Urinary bladder (tissue), 4 donors: ENCODE measurements around the gene RPL31. TPM values are rescaled to one million over a fixed set of nuclear protein-coding genes. Genes with fewer than 3 reads are reported as not detected.
"Not testable (repeated sequence)": the region's sequence is repeated elsewhere in the genome, so short reads cannot be mapped to it uniquely, and the experiment has no call there.

Source experiments
- DNase-seq: peaks from one replicate; pipeline ENCODE4 v3.0.0-alpha.2; 2015; ENCODE audit errors: extremely low spot score
- H3K27ac ChIP-seq: one replicate; pipeline ENCODE4 v1.5.1; 2013; ENCODE audit warnings: low read depth, mild to moderate bottlenecking, moderate library complexity
- H3K36me3 ChIP-seq: one replicate; pipeline ENCODE4 v1.6.1; 2013; ENCODE audit warnings: mild to moderate bottlenecking, moderate library complexity; ENCODE audit not compliant: insufficient read depth
- H3K4me1 ChIP-seq: one replicate; pipeline ENCODE4 v1.6.1; 2013; ENCODE audit warnings: mild to moderate bottlenecking, moderate library complexity; ENCODE audit not compliant: insufficient read depth
- H3K4me3 ChIP-seq: one replicate; pipeline ENCODE4 v1.5.1; 2013; ENCODE audit warnings: low read depth, low read length
- whole genome bisulfite sequencing: extraction: QIAGEN DNeasy Blood & Tissue Kit; methylation state at CpG from one replicate; pipeline ENCODE4 v1.1.7; 2013; 5-methylcytosine and 5-hydroxymethylcytosine counted together
- polyA plus RNA-seq: library from polyadenylated mRNA; stranded (reverse); fragments of 200-250 nt; gene quantifications from one replicate; pipeline ENCODE4 v1.2.3, GENCODE V29; 2013
- total RNA-seq: library from RNA; depleted of rRNA; stranded (reverse); fragments of >200 nt; gene quantifications from one replicate; pipeline ENCODE4 v1.2.3, GENCODE V29; 2014
- donor health status: healthy with polysubstance abuse.
- donor health status: healthy.

The RPL31 gene
- total and polyA plus RNA-seq, 2 donors: 1,407 to 6,487 TPM

GRCh38 chr2:101037161-101037755, 35.2 kb downstream of the RPL31 start:
- 95% methylated on average over 19 of the region's 19 CpGs for WGBS
- H3K4me1 ChIP-seq: no peaks in the 10 kb centered on the region
- no peak overlapping the region for H3K27ac ChIP-seq
- H3K4me3 ChIP-seq: no peak overlapping the region
- H3K36me3 ChIP-seq: peaks cover 7% of the 10 kb centered on the region
- no peak for DNase-seq

DNA sequence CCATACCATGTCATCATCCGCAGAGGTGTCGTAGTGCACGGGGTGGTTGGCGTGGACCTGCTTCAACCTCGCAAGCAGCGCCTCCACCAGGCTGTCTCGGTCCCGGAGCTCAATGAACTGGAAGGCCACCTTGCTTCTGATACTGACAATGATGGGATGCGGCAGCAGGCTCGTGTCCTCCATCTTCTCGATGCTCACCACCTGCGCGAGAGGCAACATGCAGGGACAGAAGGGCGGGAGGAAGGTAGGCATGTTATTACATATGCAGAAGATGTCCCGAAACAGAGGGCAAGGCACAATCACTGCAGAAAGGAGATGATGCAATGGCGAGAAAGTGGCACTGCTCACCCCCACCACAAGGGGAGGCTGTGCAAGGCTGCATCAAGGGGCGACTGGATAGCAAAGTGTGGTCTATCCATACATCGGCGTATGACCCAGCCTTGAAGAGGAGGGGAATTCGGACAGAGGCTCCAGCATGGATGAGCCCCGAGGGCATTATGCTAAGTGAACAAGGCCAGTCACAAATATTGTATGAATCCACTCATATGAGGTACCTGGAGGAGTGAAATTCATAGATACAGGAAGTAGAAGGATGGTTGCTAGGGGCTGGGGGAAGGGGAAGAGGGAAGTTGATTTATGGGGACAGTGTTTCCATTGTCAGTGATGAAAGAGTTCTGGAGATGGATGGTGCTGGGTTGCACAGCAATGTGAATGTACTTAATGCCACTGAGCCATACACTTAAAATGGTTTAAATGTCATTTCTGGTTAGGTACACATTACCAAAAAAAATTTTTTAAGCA, 36.6 kb downstream of the RPL31 start:
- Histone ChIP-seq H3K4me1 (no peaks in the 10 kb centered on the region), H3K36me3 (peaks cover 3% of the 10 kb centered on the region), H3K4me3 (no peak overlapping the region), H3K27ac (no peak overlapping the region)
- WGBS: 91% methylated on average over 21 of the region's 21 CpGs
- no peak for DNase-seq

GRCh38 chr2:101040072-101040471, 38.0 kb downstream of the RPL31 start:
- Histone ChIP-seq H3K4me1 (no peaks in the 10 kb centered on the region), H3K36me3 (peaks cover 3% of the 10 kb centered on the region), H3K4me3 (no peak overlapping the region), H3K27ac (no peak overlapping the region)
- DNase-seq: no peak
- 93% methylated on average over 13 of the region's 13 CpGs for WGBS

GRCh38 chr2:101040761-101041160, 38.7 kb downstream of the RPL31 start:
- Histone ChIP-seq H3K27ac (no peak overlapping the region), H3K4me3 (no peak overlapping the region), H3K4me1 (no peaks in the 10 kb centered on the region), H3K36me3 (peaks cover 3% of the 10 kb centered on the region)
- 94% methylated on average over 6 of the region's 6 CpGs for WGBS
- no peak for DNase-seq

GRCh38 chr2:101041413-101041812, 39.3 kb downstream of the RPL31 start:
- DNase-seq: no peak
- H3K4me3 ChIP-seq: no peak overlapping the region
- 88% methylated on average over 4 of the region's 4 CpGs for WGBS

GRCh38 chr2:101045330-101045729, 43.2 kb downstream of the RPL31 start:
- 96% methylated on average over 10 of the region's 10 CpGs for WGBS

More at GRCh38 chr2:101041413-101041812, 39.3 kb downstream of the RPL31 start:
- H3K36me3 ChIP-seq: peaks cover 3% of the 10 kb centered on the region
- no peak overlapping the region for H3K27ac ChIP-seq
- no peaks in the 10 kb centered on the region for H3K4me1 ChIP-seq

GRCh38 chr2:101047075-101047766, 45.1 kb downstream of the RPL31 start:
- H3K27ac ChIP-seq: no peak overlapping the region
- WGBS: 84% methylated on average over 12 of the region's 12 CpGs
- no peaks in the 10 kb centered on the region for H3K4me1 ChIP-seq
- H3K36me3 ChIP-seq: no peaks in the 10 kb centered on the region
- no peak overlapping the region for H3K4me3 ChIP-seq
- no peak for DNase-seq

More at GRCh38 chr2:101045330-101045729, 43.2 kb downstream of the RPL31 start:
- no peak for DNase-seq
- Histone ChIP-seq H3K4me3 (no peak overlapping the region), H3K4me1 (no peaks in the 10 kb centered on the region), H3K27ac (no peak overlapping the region), H3K36me3 (no peaks in the 10 kb centered on the region)

DNA sequence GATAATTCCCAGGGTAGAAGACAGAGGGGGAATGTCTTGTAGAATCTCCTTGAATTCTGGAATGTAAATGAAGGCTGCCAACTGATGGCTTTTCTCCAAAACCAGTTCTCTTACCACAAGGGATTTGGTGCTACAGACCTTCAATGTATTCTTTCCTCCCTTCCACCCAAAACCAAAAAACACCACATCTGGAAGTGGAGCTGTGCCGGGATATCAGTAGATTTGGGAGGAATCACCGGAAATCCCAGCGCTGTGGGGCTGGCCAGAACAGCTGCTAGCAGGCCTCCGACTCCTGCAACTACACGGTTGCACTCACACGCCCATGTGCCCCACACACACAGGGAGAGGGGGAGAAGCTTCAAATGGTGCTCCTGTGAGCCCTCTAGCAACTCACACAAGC, 45.7 kb downstream of the RPL31 start:
- H3K36me3 ChIP-seq: no peaks in the 10 kb centered on the region
- no peak for DNase-seq
- no peak overlapping the region for H3K4me3 ChIP-seq
- H3K4me1 ChIP-seq: no peaks in the 10 kb centered on the region
- 58% methylated on average over 6 of the region's 6 CpGs for WGBS
- no peak overlapping the region for H3K27ac ChIP-seq

DNA sequence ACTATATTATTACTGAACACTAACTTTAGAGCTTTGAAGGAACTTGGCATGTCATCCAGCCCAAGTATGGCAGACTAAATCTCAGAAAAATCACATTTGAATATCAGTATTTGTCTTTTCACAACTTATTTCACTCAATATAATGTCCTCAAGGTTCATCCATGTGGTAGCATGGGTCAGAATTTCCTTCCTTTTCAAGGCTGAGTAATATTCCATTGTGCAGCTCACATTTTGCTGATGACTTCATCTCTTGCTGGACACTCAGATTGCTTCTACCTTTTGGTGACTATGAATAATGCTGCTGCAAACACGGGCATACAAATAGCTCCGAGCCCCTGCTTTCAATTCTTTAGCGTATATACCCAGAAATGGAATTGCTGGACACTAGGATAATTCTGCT, 46.7 kb downstream of the RPL31 start:
- H3K36me3 ChIP-seq: no peaks in the 10 kb centered on the region
- 82% methylated on average over 3 of the region's 3 CpGs for WGBS

DNA sequence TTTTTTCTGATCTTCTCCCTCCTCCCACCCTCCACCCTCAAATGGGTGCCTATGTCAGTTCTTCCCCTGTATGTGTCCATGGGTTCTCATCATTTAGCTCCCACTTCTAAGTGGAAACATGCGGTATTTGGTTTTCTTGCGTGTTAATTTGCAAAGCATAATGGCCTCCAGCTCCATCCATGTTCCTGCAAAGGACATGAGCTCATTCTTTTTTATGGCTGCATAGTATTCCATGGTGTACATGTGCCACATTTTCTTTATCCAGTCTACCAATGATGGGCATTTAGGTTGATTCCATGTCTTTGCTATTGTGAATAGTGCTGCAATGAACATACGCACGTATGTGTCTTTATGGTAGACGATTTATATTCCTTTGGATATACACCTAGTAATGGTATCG, 48.8 kb downstream of the RPL31 start:
- not testable (repeated sequence) for H3K4me1 ChIP-seq, H3K4me3 ChIP-seq, H3K27ac ChIP-seq, H3K36me3 ChIP-seq, DNase-seq
- WGBS: 98% methylated on average over 6 of the region's 6 CpGs

More for the DNA sequence above, 46.7 kb downstream of the RPL31 start:
- Histone ChIP-seq H3K4me3 (no peak overlapping the region), H3K4me1 (no peaks in the 10 kb centered on the region), H3K27ac (no peak overlapping the region)
- no peak for DNase-seq

GRCh38 chr2:101052147-101052546, 50.1 kb downstream of the RPL31 start:
- no peak for DNase-seq
- no peak overlapping the region for H3K4me3 ChIP-seq
- WGBS: 97% methylated on average over 5 of the region's 5 CpGs
- H3K4me1 ChIP-seq: no peaks in the 10 kb centered on the region
- H3K27ac ChIP-seq: no peak overlapping the region
- H3K36me3 ChIP-seq: no peaks in the 10 kb centered on the region

DNA sequence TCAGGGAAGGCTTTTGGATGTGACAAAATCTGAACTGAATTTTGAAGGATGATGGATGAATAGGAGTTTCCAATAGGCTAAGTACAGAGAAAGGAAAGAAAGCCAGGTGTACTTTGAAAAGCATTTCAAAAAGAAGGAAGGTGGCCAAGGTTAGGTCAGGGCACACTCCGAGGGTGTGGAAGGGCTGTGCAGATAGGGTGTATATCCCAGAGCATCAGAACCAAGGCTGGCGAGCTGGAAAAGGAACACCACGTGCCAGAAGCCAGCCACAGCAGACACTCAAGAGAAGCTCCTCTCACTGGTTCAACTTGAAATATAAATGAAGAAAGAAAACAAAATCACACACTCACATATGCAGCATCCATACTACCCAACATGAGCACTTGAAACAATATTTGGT, 51.0 kb downstream of the RPL31 start:
- Histone ChIP-seq H3K27ac (no peak overlapping the region), H3K36me3 (no peaks in the 10 kb centered on the region), H3K4me3 (no peak overlapping the region), H3K4me1 (no peaks in the 10 kb centered on the region)
- 89% methylated on average over 3 of the region's 3 CpGs for WGBS
- no peak for DNase-seq
